Body of pancreas (tissue), 4 donors: Measurements from ENCODE around the gene SEMA4F.

Source experiments
- POLR2A ChIP-seq, 3 donors: fragments of 450-650 bp; IDR thresholded peaks; one replicate each; pipeline ENCODE4 v1.6.1; 2016; ENCODE audit warnings: antibody characterized with exemption in 3 of 3, mild to moderate bottlenecking in 2 of 3
- TF ChIP-seq, protein P1 (sequence below), 7 experiments: fragments of 450-650 bp in 4 of 7; fragments of 200-600 bp in 3 of 7; sonication (generic) in 3 of 7; IDR thresholded peaks; one replicate each; pipeline ENCODE4 v1.5.1; 2016 to 2019; ENCODE audit warnings: antibody characterized with exemption in 7 of 7

DNA sequence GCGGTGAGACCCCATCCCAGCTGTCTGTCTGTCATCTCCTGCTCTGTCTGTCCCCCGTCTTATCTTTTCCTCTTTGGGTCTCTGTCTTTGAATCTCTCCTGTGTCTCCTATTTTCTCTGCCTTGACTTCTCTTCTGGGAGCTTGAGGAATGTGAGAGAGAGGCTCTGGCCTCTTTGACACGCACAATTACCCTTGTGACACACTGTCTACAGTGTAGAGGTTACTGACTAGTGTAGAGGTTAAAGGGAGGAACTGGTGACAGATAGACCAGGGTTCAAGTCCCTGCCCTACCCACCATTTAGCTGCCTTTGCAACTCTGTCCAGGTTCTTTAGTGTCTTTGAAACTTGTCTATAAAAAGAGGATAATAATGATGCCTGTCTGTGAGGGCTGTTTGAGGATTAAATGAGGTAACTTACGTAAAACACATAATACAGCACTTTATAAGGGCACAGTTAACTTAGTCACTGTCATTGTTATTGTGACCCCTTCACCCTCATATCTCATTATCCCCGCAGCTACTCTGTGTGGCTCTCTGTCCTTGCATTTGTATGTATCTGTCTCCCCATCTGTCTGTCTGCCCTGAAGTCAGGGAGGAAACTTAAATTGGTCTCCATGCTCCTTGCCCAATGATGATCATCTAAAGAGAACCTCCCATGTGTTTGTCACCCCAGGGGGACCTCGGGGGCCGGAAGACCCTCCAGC lies 19.9 kb downstream of the SEMA4F start:
- TF ChIP-seq, protein P1, sequence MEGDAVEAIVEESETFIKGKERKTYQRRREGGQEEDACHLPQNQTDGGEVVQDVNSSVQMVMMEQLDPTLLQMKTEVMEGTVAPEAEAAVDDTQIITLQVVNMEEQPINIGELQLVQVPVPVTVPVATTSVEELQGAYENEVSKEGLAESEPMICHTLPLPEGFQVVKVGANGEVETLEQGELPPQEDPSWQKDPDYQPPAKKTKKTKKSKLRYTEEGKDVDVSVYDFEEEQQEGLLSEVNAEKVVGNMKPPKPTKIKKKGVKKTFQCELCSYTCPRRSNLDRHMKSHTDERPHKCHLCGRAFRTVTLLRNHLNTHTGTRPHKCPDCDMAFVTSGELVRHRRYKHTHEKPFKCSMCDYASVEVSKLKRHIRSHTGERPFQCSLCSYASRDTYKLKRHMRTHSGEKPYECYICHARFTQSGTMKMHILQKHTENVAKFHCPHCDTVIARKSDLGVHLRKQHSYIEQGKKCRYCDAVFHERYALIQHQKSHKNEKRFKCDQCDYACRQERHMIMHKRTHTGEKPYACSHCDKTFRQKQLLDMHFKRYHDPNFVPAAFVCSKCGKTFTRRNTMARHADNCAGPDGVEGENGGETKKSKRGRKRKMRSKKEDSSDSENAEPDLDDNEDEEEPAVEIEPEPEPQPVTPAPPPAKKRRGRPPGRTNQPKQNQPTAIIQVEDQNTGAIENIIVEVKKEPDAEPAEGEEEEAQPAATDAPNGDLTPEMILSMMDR (IDR thresholded peaks at IDR 0.05): no peak
- TF ChIP-seq POLR2A (IDR thresholded peaks at IDR 0.05): no peak
